ENCODE data around the gene CCBE1.

- TF ChIP-seq, protein P1, sequence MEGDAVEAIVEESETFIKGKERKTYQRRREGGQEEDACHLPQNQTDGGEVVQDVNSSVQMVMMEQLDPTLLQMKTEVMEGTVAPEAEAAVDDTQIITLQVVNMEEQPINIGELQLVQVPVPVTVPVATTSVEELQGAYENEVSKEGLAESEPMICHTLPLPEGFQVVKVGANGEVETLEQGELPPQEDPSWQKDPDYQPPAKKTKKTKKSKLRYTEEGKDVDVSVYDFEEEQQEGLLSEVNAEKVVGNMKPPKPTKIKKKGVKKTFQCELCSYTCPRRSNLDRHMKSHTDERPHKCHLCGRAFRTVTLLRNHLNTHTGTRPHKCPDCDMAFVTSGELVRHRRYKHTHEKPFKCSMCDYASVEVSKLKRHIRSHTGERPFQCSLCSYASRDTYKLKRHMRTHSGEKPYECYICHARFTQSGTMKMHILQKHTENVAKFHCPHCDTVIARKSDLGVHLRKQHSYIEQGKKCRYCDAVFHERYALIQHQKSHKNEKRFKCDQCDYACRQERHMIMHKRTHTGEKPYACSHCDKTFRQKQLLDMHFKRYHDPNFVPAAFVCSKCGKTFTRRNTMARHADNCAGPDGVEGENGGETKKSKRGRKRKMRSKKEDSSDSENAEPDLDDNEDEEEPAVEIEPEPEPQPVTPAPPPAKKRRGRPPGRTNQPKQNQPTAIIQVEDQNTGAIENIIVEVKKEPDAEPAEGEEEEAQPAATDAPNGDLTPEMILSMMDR (IDR thresholded peaks at IDR 0.05; ENCODE audit: poor library complexity, severe bottlenecking), result no peak
- TF ChIP-seq RAD21 (conservative IDR thresholded peaks at IDR 0.05), result no peak
- TF ChIP-seq EP300 (conservative IDR thresholded peaks at IDR 0.05; ENCODE audit: poor library complexity, severe bottlenecking), result no peak
- TF ChIP-seq EZH2 (IDR thresholded peaks at IDR 0.05; ENCODE audit: borderline replicate concordance, insufficient read depth, low read length, poor library complexity, severe bottlenecking), result no peak
- no peak for TF ChIP-seq SMC3 (conservative IDR thresholded peaks at IDR 0.05; ENCODE audit: poor library complexity)
- TF ChIP-seq POLR2AphosphoS5 (IDR thresholded peaks at IDR 0.05), result no peak
Measured at GRCh38 chr18:59515147-59515546, 182.1 kb downstream of the CCBE1 start.
